ENCODE measurements around the gene SLC27A1. TPM values are rescaled to one million over a fixed set of nuclear protein-coding genes. Genes with fewer than 3 reads are reported as not detected.

The SLC27A1 gene
- total and polyA plus RNA-seq, 2 donors = 2.0 to 11.9 TPM

GRCh38 chr19:17482877-17483604, 12.7 kb downstream of the SLC27A1 start:
- peaks cover 0 to 7% of the 10 kb centered on the region in 2 donors for H3K4me1 ChIP-seq (ENCODE audit: control insufficient read depth in 2 of 2, insufficient read depth in 2 of 2, low read length in 2 of 2)
- WGBS = 91% methylated on average over 3 of the region's 3 CpGs
- no peak overlapping the region for H3K4me3 ChIP-seq (ENCODE audit: low read length in 2 of 2)
- H3K9me3 ChIP-seq (ENCODE audit: control insufficient read depth in 2 of 2, insufficient read depth in 1 of 2, low read length in 1 of 2) = no peaks in the 10 kb centered on the region
- H3K27ac ChIP-seq (ENCODE audit: low read depth in 1 of 2, low read length in 1 of 2) = no peak overlapping the region
- DNase-seq (ENCODE audit: low read depth in 6 of 9, low spot score in 9 of 9) = no peak
- no peaks in the 10 kb centered on the region for H3K36me3 ChIP-seq (ENCODE audit: control insufficient read depth in 2 of 2, insufficient read depth in 2 of 2, low read length in 1 of 2)
- H3K27me3 ChIP-seq (ENCODE audit: control insufficient read depth in 2 of 2, insufficient read depth in 1 of 2, low read length in 1 of 2) = no peaks in the 10 kb centered on the region

DNA sequence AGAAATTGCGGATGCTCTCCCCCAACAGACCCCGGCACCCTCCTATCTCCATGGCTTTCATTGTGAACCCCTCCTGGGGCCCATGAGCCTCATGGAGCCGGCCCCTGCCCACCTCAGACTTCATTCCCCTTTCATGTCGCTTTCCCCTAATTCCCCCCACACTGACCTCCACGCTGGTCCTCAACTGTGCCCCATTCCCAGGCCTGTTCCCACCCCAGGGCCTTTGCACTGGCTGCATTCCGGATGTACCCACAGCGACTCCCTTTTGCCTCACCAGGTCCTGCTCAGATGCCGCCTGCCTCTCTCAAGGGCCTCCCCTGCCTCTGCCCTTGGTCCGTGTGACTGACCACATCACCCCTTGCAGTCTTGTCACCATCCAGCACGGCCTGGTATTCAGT, 13.3 kb downstream of the SLC27A1 start:
- H3K4me1 ChIP-seq (ENCODE audit: control insufficient read depth in 2 of 2, insufficient read depth in 2 of 2, low read length in 2 of 2) = peaks cover 4 to 12% of the 10 kb centered on the region in 2 donors
- DNase-seq (ENCODE audit: low read depth in 6 of 9, low spot score in 9 of 9) = no peak
- no peaks in the 10 kb centered on the region for H3K27me3 ChIP-seq (ENCODE audit: control insufficient read depth in 2 of 2, insufficient read depth in 1 of 2, low read length in 1 of 2)
- no peaks in the 10 kb centered on the region for H3K9me3 ChIP-seq (ENCODE audit: control insufficient read depth in 2 of 2, insufficient read depth in 1 of 2, low read length in 1 of 2)
- 98% methylated on average over 10 of the region's 10 CpGs for WGBS
- no peak overlapping the region for H3K4me3 ChIP-seq (ENCODE audit: low read length in 2 of 2)
- no peak overlapping the region for H3K27ac ChIP-seq (ENCODE audit: low read depth in 1 of 2, low read length in 1 of 2)
- no peaks in the 10 kb centered on the region for H3K36me3 ChIP-seq (ENCODE audit: control insufficient read depth in 2 of 2, insufficient read depth in 2 of 2, low read length in 1 of 2)

DNA sequence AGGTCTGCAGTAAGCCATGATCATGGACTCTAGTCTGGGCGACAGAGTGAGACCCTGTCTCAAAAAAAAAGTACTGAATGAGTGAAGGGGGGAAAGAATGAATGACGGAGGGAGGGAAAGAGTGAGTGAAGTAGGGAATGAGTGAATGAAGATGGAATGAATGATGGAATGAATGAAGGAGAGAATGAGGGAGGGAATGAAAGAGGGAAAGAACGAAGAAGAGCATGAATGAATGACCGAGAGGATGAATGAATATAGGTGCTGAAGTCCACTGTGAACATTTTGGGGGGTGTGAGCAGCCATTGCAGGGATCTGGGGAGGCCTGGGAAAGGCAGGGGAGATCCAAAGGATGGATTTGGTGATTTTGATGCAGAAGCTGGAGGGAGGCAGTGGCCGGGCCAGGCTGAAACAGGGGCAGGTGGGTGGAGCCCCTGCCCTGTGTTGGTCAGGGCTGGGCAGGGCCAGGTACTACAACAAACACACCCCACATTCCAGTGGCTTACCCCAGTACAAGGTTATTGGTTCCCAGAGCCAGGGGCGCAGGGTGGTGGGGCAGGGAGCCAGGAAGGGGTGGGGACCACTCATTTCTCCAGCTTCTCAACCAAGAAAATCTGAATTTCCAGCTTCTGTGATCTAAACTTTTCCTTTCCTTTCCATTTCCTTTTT, 14.3 kb downstream of the SLC27A1 start:
- no peak for DNase-seq (ENCODE audit: low read depth in 6 of 9, low spot score in 9 of 9)
- Histone ChIP-seq H3K36me3 (ENCODE audit: control insufficient read depth in 2 of 2, insufficient read depth in 2 of 2, low read length in 1 of 2) (no peaks in the 10 kb centered on the region), H3K4me1 (ENCODE audit: control insufficient read depth in 2 of 2, insufficient read depth in 2 of 2, low read length in 2 of 2) (peaks cover 6 to 23% of the 10 kb centered on the region in 2 donors), H3K27me3 (ENCODE audit: control insufficient read depth in 2 of 2, insufficient read depth in 1 of 2, low read length in 1 of 2) (no peaks in the 10 kb centered on the region), H3K9me3 (ENCODE audit: control insufficient read depth in 2 of 2, insufficient read depth in 1 of 2, low read length in 1 of 2) (no peaks in the 10 kb centered on the region), H3K4me3 (ENCODE audit: low read length in 2 of 2) (no peak overlapping the region), H3K27ac (ENCODE audit: low read depth in 1 of 2, low read length in 1 of 2) (no peak overlapping the region)
- WGBS = 98% methylated on average over 6 of the region's 6 CpGs

GRCh38 chr19:17486545-17487240, 16.4 kb downstream of the SLC27A1 start:
- H3K27ac ChIP-seq (ENCODE audit: low read depth in 1 of 2, low read length in 1 of 2) = no peak overlapping the region
- H3K36me3 ChIP-seq (ENCODE audit: control insufficient read depth in 2 of 2, insufficient read depth in 2 of 2, low read length in 1 of 2) = no peaks in the 10 kb centered on the region
- H3K27me3 ChIP-seq (ENCODE audit: control insufficient read depth in 2 of 2, insufficient read depth in 1 of 2, low read length in 1 of 2) = no peaks in the 10 kb centered on the region
- peaks cover 6 to 26% of the 10 kb centered on the region in 2 donors for H3K4me1 ChIP-seq (ENCODE audit: control insufficient read depth in 2 of 2, insufficient read depth in 2 of 2, low read length in 2 of 2)
- DNase-seq (ENCODE audit: low read depth in 6 of 9, low spot score in 9 of 9) = no peak
- no peak overlapping the region for H3K4me3 ChIP-seq (ENCODE audit: low read length in 2 of 2)
- H3K9me3 ChIP-seq (ENCODE audit: control insufficient read depth in 2 of 2, insufficient read depth in 1 of 2, low read length in 1 of 2) = no peaks in the 10 kb centered on the region
- WGBS = 98% methylated on average over 58 of the region's 58 CpGs

GRCh38 chr19:17487284-17488121, 17.2 kb downstream of the SLC27A1 start:
- Histone ChIP-seq H3K4me1 (ENCODE audit: control insufficient read depth in 2 of 2, insufficient read depth in 2 of 2, low read length in 2 of 2) (peaks cover 6 to 26% of the 10 kb centered on the region in 2 donors), H3K4me3 (ENCODE audit: low read length in 2 of 2) (no peak overlapping the region), H3K9me3 (ENCODE audit: control insufficient read depth in 2 of 2, insufficient read depth in 1 of 2, low read length in 1 of 2) (no peaks in the 10 kb centered on the region), H3K36me3 (ENCODE audit: control insufficient read depth in 2 of 2, insufficient read depth in 2 of 2, low read length in 1 of 2) (no peaks in the 10 kb centered on the region), H3K27me3 (ENCODE audit: control insufficient read depth in 2 of 2, insufficient read depth in 1 of 2, low read length in 1 of 2) (no peaks in the 10 kb centered on the region), H3K27ac (ENCODE audit: low read depth in 1 of 2, low read length in 1 of 2) (no peak overlapping the region)
- 91% methylated on average over 18 of the region's 18 CpGs for WGBS
- DNase-seq (ENCODE audit: low read depth in 6 of 9, low spot score in 9 of 9) = no peak

DNA sequence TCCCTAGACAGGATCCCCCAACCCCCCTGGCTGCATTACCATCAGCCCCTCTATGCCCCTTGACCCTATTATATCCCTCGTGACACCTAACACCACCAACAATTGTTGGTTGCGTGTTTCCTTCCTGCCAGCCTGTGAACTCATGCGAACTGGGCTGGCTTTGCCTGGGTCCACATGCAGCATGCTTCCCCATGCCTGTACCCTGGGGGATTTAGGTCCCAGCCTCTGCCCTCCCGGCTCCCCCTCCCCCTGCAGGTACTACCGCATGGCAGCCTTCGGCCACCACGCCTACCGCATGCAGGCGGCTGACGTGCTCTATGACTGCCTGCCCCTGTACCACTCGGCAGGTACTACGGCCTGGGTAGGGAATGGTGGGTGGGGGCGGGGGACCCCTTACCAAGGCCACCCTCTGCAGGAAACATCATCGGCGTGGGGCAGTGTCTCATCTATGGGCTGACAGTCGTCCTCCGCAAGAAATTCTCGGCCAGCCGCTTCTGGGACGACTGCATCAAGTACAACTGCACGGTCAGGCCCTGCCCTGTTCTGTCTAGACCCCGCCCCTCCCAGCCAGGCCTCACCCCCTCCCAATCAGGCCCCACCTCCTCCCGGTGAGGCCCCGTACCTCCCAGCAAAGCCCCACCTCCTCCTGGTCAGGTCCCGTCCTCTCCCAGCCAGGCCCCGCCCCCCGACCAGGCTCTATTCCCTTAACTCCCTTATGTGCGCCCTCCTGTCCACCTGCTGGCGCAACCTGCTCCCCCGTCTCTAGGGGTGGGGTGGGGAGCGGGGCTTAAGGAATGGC, 18.5 kb downstream of the SLC27A1 start:
- Histone ChIP-seq H3K4me1 (ENCODE audit: control insufficient read depth in 2 of 2, insufficient read depth in 2 of 2, low read length in 2 of 2) (peaks cover 6 to 26% of the 10 kb centered on the region in 2 donors), H3K9me3 (ENCODE audit: control insufficient read depth in 2 of 2, insufficient read depth in 1 of 2, low read length in 1 of 2) (no peaks in the 10 kb centered on the region), H3K27ac (ENCODE audit: low read depth in 1 of 2, low read length in 1 of 2) (no peak overlapping the region), H3K27me3 (ENCODE audit: control insufficient read depth in 2 of 2, insufficient read depth in 1 of 2, low read length in 1 of 2) (no peaks in the 10 kb centered on the region), H3K36me3 (ENCODE audit: control insufficient read depth in 2 of 2, insufficient read depth in 2 of 2, low read length in 1 of 2) (no peaks in the 10 kb centered on the region), H3K4me3 (ENCODE audit: low read length in 2 of 2) (no peak overlapping the region)
- 30% methylated on average over 31 of the region's 31 CpGs for WGBS
- peak in 5 of 9 donors; percentile 31 to 77 (median 63) for DNase-seq (ENCODE audit: low read depth in 6 of 9, low spot score in 9 of 9)

DNA sequence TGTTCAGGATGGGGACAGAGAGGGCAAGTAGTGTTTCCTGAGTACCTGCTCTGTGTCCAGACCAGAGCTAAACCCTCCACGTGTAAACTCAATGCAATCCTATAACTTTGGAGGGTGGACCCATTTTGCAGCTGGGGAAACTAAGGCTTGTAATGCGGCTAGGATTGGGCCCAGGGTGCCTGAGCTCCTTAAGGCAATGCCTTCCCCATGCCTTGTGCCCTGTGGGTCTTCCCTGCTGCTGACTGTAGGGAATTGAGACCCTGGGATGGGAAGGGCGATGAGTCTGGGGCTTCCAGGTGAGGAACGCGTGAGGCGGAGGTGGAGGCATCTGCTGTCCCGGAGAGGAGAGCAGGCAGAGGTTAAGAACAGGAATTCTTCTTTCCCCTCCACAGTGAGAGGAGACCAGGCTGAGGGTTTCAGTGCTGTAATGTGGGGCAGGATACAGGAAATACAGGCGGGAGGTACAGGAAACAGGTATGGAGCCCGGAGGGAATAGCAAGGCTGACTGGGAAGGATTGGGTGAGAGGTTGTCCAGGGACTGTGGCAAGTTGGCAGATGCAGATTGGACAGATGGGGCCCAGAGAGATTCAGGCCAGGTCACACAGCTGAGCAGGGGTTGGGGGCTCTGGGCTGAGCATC, 19.2 kb downstream of the SLC27A1 start:
- WGBS = 69% methylated on average over 9 of the region's 9 CpGs
- no peak for DNase-seq (ENCODE audit: low read depth in 6 of 9, low spot score in 9 of 9)
- no peaks in the 10 kb centered on the region for H3K9me3 ChIP-seq (ENCODE audit: control insufficient read depth in 2 of 2, insufficient read depth in 1 of 2, low read length in 1 of 2)
- peak overlapping the region; percentile 32 to 54 for H3K27ac ChIP-seq (ENCODE audit: low read depth in 1 of 2, low read length in 1 of 2)
- no peaks in the 10 kb centered on the region for H3K36me3 ChIP-seq (ENCODE audit: control insufficient read depth in 2 of 2, insufficient read depth in 2 of 2, low read length in 1 of 2)
- no peak overlapping the region for H3K4me3 ChIP-seq (ENCODE audit: low read length in 2 of 2)
- H3K27me3 ChIP-seq (ENCODE audit: control insufficient read depth in 2 of 2, insufficient read depth in 1 of 2, low read length in 1 of 2) = no peaks in the 10 kb centered on the region
- H3K4me1 ChIP-seq (ENCODE audit: control insufficient read depth in 2 of 2, insufficient read depth in 2 of 2, low read length in 2 of 2) = peaks cover 6 to 26% of the 10 kb centered on the region in 2 donors

DNA sequence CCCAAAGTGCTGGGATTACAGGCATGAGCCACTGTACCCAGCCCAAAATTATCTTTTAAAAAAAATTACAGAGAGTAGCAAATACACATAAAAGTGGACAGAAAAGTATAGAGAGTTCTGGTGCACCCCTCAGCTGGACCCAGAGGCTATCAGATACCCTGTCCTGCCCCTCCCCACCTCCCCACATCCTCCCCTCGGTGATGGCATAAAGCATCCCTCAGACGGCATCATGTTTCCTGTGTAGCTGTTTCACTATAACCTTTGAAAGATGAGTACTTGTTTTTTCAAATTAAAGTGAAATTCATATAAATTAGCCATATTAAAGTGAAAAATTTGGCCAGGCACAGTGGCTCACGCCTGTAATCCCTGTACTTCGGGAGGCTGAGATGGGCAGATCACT, 20.1 kb downstream of the SLC27A1 start:
- 41% methylated on average over 4 of the region's 4 CpGs for WGBS
- DNase-seq (ENCODE audit: low read depth in 6 of 9, low spot score in 9 of 9) = peak in 2 of 9 donors; percentile 32 to 58
- Histone ChIP-seq H3K36me3 (ENCODE audit: control insufficient read depth in 2 of 2, insufficient read depth in 2 of 2, low read length in 1 of 2) (no peaks in the 10 kb centered on the region), H3K4me1 (ENCODE audit: control insufficient read depth in 2 of 2, insufficient read depth in 2 of 2, low read length in 2 of 2) (peaks cover 6 to 26% of the 10 kb centered on the region in 2 donors), H3K27ac (ENCODE audit: low read depth in 1 of 2, low read length in 1 of 2) (no peak overlapping the region), H3K4me3 (ENCODE audit: low read length in 2 of 2) (no peak overlapping the region), H3K9me3 (ENCODE audit: control insufficient read depth in 2 of 2, insufficient read depth in 1 of 2, low read length in 1 of 2) (no peaks in the 10 kb centered on the region), H3K27me3 (ENCODE audit: control insufficient read depth in 2 of 2, insufficient read depth in 1 of 2, low read length in 1 of 2) (no peaks in the 10 kb centered on the region)
